Panc1 (cell line): ENCODE data around the gene NKRF. TPM values are rescaled to one million over a fixed set of nuclear protein-coding genes. Genes with fewer than 3 reads are reported as not detected.

Experiments
- ATAC-seq: fragments of 200-7000 bp; cut with Tn5 transposase; 2 replicates; pipeline ENCODE4 v1.9.1; 2020; ENCODE audit warnings: mild to moderate bottlenecking, moderate library complexity
- BruUV-seq: library from RNA; stranded (reverse); fragments of 400-500 nt; replicated peaks from 2 replicates; lab custom pipeline; 2021; lab: Mats Ljungman, UMichigan
- CTCF ChIA-PET: fragments of 300-600 bp; sonication (Branson Sonifier 250); formaldehyde crosslinking; loops from one replicate; lab custom pipeline; 2022; ENCODE audit warnings: antibody characterized with exemption; lab: Charles Lee
- POLR2A ChIA-PET: fragments of 300-600 bp; sonication (Branson Sonifier 250); formaldehyde crosslinking; loops from one replicate; lab custom pipeline; 2022; ENCODE audit warnings: antibody characterized with exemption; lab: Charles Lee
- DNase-seq: peaks from one replicate; pipeline ENCODE4 v3.0.0-alpha.2; 2010; ENCODE audit warnings: low read depth, low spot score
- H3K27ac ChIP-seq: 2 replicates; pipeline ENCODE4 v1.5.1; 2011; ENCODE audit warnings: mild to moderate bottlenecking, low read length, inconsistent platforms
- H3K27me3 ChIP-seq: fragments of 200-500 bp; sonication (Bioruptor generic); 2 replicates; pipeline ENCODE4 v1.6.0; 2014; ENCODE audit warnings: low read length, inconsistent platforms; ENCODE audit not compliant: control insufficient read depth, insufficient read depth
- H3K36me3 ChIP-seq: fragments of 200-500 bp; sonication (Bioruptor generic); 2 replicates; pipeline ENCODE4 v1.5.1; 2014; ENCODE audit warnings: inconsistent platforms, mild to moderate bottlenecking, low read length, moderate library complexity; ENCODE audit not compliant: control insufficient read depth, insufficient read depth
- H3K4me1 ChIP-seq: 2 replicates; pipeline ENCODE4 v1.5.1; 2011; ENCODE audit warnings: inconsistent platforms, mild to moderate bottlenecking, low read length, moderate library complexity; ENCODE audit not compliant: control insufficient read depth, insufficient read depth
- H3K4me3 ChIP-seq, 2 experiments: 2 replicates each; pipeline ENCODE4 v1.5.1; 2011 to 2012; ENCODE audit warnings: low read depth in 2 of 2, low read length in 2 of 2, mild to moderate bottlenecking in 2 of 2, inconsistent platforms in 1 of 2, moderate library complexity in 1 of 2
- H3K9me3 ChIP-seq: fragments of 200-500 bp; sonication (Bioruptor generic); 2 replicates; pipeline ENCODE4 v1.5.1; 2014; ENCODE audit warnings: low read depth, mild to moderate bottlenecking, inconsistent platforms, low read length, moderate library complexity; ENCODE audit not compliant: control insufficient read depth, insufficient read depth
- POLR2AphosphoS5 ChIP-seq: IDR thresholded peaks from 2 replicates; pipeline ENCODE4 v1.6.1; 2012; ENCODE audit warnings: mild to moderate bottlenecking, low read depth, low read length, moderate library complexity
- SIN3A ChIP-seq: IDR thresholded peaks from 2 replicates; pipeline ENCODE4 v1.6.1; 2012; ENCODE audit warnings: low read depth, mild to moderate bottlenecking, low read length, moderate library complexity, borderline replicate concordance; ENCODE audit not compliant: insufficient read depth
- TCF7L2 ChIP-seq: IDR thresholded peaks from 2 replicates; pipeline ENCODE4 v1.6.1; 2011; ENCODE audit warnings: mild to moderate bottlenecking, low read depth, low read length, inconsistent platforms
- in situ Hi-C: cut with HindIII; loops from 2 replicates; pipeline ENCODE4 v1.10.0; 2016; ENCODE audit warnings: low sequenced_read_pairs, low pct_unique_long_range_greater_than_20kb
- intact Hi-C: fragments of 100-400 bp; cut with micrococcal nuclease; formaldehyde crosslinking; loops from one replicate; pipeline ENCODE4 v1.10.0; 2022; ENCODE audit not compliant: unreplicated experiment
- total RNA-seq: library from RNA; stranded (reverse); gene quantifications from one replicate; pipeline ENCODE4 v1.2.1, GENCODE V29; 2021; ENCODE audit not compliant: unreplicated experiment
- TF ChIP-seq, protein P1 (sequence below): fragments of 450-650 bp; IDR thresholded peaks from 2 replicates; pipeline ENCODE4 v1.5.1; 2017; ENCODE audit warnings: mild to moderate bottlenecking
- TF ChIP-seq, protein P2 (sequence below), 2 experiments: IDR thresholded peaks; 2 replicates each; pipeline ENCODE4 v1.6.1; 2011 to 2012; ENCODE audit warnings: low read depth in 2 of 2, control low read depth in 1 of 2, low read length in 1 of 2, mild to moderate bottlenecking in 1 of 2, moderate library complexity in 1 of 2; ENCODE audit not compliant: insufficient read depth in 1 of 2

NKRF gene
- total RNA-seq, 1 experiment from 2014 or later = 25.5 TPM

DNA sequence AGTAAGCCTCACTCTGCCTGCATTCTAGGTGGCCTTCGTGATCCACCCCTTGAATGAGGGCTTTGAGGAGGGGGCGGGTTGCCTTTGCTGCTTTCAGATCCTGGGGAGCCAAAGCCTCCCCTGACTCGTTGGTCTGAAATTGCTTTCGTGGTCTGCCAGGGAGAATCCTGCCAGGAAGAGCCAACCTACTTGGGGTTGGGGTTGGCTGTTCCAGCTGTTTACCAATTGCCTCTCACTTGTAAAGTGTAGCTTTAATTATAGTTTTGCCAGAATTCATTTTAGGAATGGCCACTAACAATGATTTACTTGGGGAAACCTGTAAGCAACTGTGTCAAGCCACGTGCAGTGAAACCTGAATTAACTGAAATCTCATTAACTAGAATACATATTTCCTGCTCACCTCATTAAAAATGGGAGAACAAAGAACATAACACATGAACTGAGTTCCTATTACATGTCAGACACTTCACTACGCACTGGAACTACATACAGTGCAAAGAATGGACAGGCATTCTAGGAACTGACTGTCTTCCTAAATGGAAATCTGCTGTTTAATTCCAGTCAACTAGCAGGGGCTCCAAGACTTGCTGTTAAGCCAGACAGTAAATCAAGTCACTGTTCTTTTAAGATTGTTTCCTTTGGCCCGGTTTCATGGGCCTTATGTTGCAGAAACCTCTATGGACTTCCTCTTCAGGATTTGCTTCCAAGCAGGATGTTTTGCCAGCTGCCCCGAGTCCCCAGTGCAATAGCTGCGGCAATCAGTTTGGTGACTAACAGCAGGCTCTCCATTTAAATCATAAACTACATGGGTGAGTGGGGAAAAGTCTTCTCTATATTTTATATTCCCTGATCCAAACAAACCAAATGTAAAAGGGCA, 16.4 kb upstream of the NKRF start:
- in situ Hi-C loops = no loop called here
- Histone ChIP-seq H3K36me3 (no peaks in the 10 kb centered on the region), H3K4me1 (peaks cover 5% of the 10 kb centered on the region), H3K27me3 (no peaks in the 10 kb centered on the region), H3K27ac (no peak overlapping the region), H3K9me3 (no peaks in the 10 kb centered on the region), H3K4me3 (no peak overlapping the region)
- no peak for ATAC-seq
- ChIA-PET POLR2A (no interaction called here), CTCF (interaction anchor here (0.6 kb wide), 1 partner anchor 17 kb away, joined by 3 read pairs; no protein-coding TSS in a partner anchor)
- intact Hi-C loops = no loop called here
- BruUV-seq = no TSS peak
- no peak for DNase-seq
- TF ChIP-seq SIN3A = no peak
- TF ChIP-seq TCF7L2 = 0 out of 2 replicates have a peak, but pooled peaks have one; percentile 31
- TF ChIP-seq, protein P1, sequence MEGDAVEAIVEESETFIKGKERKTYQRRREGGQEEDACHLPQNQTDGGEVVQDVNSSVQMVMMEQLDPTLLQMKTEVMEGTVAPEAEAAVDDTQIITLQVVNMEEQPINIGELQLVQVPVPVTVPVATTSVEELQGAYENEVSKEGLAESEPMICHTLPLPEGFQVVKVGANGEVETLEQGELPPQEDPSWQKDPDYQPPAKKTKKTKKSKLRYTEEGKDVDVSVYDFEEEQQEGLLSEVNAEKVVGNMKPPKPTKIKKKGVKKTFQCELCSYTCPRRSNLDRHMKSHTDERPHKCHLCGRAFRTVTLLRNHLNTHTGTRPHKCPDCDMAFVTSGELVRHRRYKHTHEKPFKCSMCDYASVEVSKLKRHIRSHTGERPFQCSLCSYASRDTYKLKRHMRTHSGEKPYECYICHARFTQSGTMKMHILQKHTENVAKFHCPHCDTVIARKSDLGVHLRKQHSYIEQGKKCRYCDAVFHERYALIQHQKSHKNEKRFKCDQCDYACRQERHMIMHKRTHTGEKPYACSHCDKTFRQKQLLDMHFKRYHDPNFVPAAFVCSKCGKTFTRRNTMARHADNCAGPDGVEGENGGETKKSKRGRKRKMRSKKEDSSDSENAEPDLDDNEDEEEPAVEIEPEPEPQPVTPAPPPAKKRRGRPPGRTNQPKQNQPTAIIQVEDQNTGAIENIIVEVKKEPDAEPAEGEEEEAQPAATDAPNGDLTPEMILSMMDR = no peak
- TF ChIP-seq POLR2AphosphoS5 = no peak
- TF ChIP-seq, protein P2, sequence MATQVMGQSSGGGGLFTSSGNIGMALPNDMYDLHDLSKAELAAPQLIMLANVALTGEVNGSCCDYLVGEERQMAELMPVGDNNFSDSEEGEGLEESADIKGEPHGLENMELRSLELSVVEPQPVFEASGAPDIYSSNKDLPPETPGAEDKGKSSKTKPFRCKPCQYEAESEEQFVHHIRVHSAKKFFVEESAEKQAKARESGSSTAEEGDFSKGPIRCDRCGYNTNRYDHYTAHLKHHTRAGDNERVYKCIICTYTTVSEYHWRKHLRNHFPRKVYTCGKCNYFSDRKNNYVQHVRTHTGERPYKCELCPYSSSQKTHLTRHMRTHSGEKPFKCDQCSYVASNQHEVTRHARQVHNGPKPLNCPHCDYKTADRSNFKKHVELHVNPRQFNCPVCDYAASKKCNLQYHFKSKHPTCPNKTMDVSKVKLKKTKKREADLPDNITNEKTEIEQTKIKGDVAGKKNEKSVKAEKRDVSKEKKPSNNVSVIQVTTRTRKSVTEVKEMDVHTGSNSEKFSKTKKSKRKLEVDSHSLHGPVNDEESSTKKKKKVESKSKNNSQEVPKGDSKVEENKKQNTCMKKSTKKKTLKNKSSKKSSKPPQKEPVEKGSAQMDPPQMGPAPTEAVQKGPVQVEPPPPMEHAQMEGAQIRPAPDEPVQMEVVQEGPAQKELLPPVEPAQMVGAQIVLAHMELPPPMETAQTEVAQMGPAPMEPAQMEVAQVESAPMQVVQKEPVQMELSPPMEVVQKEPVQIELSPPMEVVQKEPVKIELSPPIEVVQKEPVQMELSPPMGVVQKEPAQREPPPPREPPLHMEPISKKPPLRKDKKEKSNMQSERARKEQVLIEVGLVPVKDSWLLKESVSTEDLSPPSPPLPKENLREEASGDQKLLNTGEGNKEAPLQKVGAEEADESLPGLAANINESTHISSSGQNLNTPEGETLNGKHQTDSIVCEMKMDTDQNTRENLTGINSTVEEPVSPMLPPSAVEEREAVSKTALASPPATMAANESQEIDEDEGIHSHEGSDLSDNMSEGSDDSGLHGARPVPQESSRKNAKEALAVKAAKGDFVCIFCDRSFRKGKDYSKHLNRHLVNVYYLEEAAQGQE (IDR thresholded peaks at IDR 0.05; ENCODE audit: insufficient read depth in 1 of 2, low read depth in 2 of 2, low read length in 1 of 2) = no peak

DNA sequence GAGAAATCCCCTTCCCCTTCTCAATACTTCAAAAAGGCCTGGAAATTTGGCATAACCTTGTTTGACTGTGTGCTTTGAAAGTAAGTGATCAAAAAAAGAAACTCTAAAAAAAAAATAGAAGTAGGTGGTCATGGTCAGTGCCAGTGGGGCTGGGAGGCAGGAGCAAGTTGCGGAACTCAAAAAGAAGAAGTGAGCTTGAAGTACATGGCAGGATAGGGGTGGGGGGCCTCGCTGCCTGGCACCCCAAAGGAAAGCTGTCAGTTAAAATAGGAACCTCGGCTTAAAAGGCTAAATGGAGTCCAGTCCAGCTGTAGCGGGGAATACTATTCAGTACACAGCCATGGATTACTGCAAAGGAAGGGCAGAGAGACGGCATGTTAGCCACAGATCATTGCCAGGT, 12.2 kb upstream of the NKRF start:
- CTCF ChIA-PET = no interaction called here
- TF ChIP-seq, protein P2 (IDR thresholded peaks at IDR 0.05; ENCODE audit: insufficient read depth in 1 of 2, low read depth in 2 of 2, low read length in 1 of 2) = no peak
- TF ChIP-seq SIN3A = no peak
- no peak for TF ChIP-seq POLR2AphosphoS5
- TF ChIP-seq, protein P1 = no peak
- TF ChIP-seq TCF7L2 = no peak
- Histone ChIP-seq H3K27me3 (no peaks in the 10 kb centered on the region), H3K9me3 (no peaks in the 10 kb centered on the region), H3K4me3 (no peak overlapping the region), H3K4me1 (peaks cover 5% of the 10 kb centered on the region), H3K36me3 (no peaks in the 10 kb centered on the region), H3K27ac (no peak overlapping the region)
- ATAC-seq = no peak
- POLR2A ChIA-PET = no interaction called here
- intact Hi-C loops = loop anchor here (10.0 kb wide), 2 partner anchors 106 to 136 kb away; partner anchors contain the start of gene SOWAHD
- BruUV-seq = no TSS peak
- in situ Hi-C loops = no loop called here
- DNase-seq = no peak
